Measurements from ENCODE around the gene STC2. TPM values are rescaled to one million over a fixed set of nuclear protein-coding genes. Genes with fewer than 3 reads are reported as not detected.

The STC2 gene
- total and polyA plus RNA-seq, 2 of the 8 experiments (the other 6 are each of a cell fraction or from before 2014, with no cell fraction given), result 26.4 to 53.1 TPM

DNA sequence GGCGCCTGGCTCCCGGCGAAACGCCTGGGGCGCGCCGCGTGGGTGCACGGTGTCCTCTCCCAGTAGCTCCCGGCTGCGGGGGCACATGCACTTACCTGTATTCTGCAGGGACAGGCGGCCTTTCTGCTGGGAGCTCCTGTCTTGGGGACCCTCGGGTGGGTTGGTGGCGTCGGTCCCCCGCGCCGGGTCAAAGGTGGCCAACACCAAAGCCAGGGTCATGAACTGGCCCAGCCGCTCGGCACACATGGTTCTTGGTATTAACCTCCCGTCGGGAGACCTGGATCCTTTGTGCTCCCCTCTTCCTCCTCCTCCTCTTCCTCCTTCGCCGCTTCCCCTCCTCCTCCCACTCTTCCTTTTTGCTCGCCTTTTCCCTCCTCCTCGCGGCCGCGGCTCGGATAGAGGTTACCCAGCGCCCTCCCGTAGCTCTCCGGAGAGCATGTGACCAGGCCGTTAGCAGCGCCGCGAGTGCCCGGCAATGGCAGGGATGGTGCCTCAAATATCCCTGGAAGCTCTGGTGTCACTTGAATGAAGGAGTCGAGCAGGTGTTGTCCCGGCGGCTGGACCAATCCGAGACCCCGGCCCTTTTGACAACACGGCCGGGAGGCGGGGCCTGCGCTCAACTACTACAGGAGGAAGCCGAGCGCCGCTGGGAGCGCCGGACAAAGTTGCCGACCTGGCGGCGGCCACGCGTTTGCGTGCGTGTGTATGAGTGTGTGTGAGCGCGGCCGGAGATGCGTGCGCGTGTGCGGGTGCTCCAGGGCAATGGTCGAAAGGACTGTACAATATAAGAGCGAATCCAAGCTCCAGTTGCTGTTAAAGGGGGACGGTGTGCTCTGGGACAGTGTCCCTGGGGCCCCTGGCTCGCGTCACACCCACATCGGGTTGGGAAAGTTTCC, at the start of gene STC2 (continued):
- no peak for TF ChIP-seq JUND (IDR thresholded peaks at IDR 0.05; ENCODE audit: low read length)
- no peak for TF ChIP-seq BACH1 (IDR thresholded peaks at IDR 0.05; ENCODE audit: low read length)
- peak in 1 of 2 experiments; percentile 70; a peak in 2 of 3 replicates for TF ChIP-seq POLR2A (IDR thresholded peaks at IDR 0.05; ENCODE audit: control extremely low read depth in 1 of 2, low read depth in 2 of 2, low read length in 2 of 2)
- TF ChIP-seq GABPA (IDR thresholded peaks at IDR 0.05; ENCODE audit: borderline replicate concordance, insufficient read depth, low read length), result no peak
- TF ChIP-seq KDM4A (IDR thresholded peaks at IDR 0.05; ENCODE audit: low read depth, low read length, severe bottlenecking), result peak; percentile 53
- TF ChIP-seq HDAC6 (IDR thresholded peaks at IDR 0.05; ENCODE audit: low read depth, low read length), result no peak
- no peak for TF ChIP-seq RNF2 (IDR thresholded peaks at IDR 0.05; ENCODE audit: borderline replicate concordance, low read depth, low read length, missing control alignments, poor library complexity, severe bottlenecking)
- TF ChIP-seq KDM1A (IDR thresholded peaks at IDR 0.05; ENCODE audit: borderline replicate concordance, low read length), result no peak
- TF ChIP-seq, protein P1, sequence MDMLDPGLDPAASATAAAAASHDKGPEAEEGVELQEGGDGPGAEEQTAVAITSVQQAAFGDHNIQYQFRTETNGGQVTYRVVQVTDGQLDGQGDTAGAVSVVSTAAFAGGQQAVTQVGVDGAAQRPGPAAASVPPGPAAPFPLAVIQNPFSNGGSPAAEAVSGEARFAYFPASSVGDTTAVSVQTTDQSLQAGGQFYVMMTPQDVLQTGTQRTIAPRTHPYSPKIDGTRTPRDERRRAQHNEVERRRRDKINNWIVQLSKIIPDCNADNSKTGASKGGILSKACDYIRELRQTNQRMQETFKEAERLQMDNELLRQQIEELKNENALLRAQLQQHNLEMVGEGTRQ (IDR thresholded peaks at IDR 0.05; ENCODE audit: low read length), result peak; percentile 62
- no peak for TF ChIP-seq CEBPB (IDR thresholded peaks at IDR 0.05; ENCODE audit: low read depth, low read length)
- TF ChIP-seq MAFK (IDR thresholded peaks at IDR 0.05; ENCODE audit: low read depth, low read length), result no peak
- no peak for TF ChIP-seq EZH2 (IDR thresholded peaks at IDR 0.05; ENCODE audit: low read depth, low read length, severe bottlenecking)
- no peak; the same call in 1 of the 2 replicates for TF ChIP-seq TEAD4 (IDR thresholded peaks at IDR 0.05; ENCODE audit: low read depth, low read length)
- TF ChIP-seq, protein P2, sequence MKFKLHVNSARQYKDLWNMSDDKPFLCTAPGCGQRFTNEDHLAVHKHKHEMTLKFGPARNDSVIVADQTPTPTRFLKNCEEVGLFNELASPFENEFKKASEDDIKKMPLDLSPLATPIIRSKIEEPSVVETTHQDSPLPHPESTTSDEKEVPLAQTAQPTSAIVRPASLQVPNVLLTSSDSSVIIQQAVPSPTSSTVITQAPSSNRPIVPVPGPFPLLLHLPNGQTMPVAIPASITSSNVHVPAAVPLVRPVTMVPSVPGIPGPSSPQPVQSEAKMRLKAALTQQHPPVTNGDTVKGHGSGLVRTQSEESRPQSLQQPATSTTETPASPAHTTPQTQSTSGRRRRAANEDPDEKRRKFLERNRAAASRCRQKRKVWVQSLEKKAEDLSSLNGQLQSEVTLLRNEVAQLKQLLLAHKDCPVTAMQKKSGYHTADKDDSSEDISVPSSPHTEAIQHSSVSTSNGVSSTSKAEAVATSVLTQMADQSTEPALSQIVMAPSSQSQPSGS (IDR thresholded peaks at IDR 0.05; ENCODE audit: low read length), result no peak; the same call in 1 of the 2 replicates
- no peak for TF ChIP-seq SP4 (IDR thresholded peaks at IDR 0.05; ENCODE audit: low read length)
- no peak for TF ChIP-seq CBX5 (IDR thresholded peaks at IDR 0.05; ENCODE audit: low read depth, low read length)
- TF ChIP-seq, protein P3, sequence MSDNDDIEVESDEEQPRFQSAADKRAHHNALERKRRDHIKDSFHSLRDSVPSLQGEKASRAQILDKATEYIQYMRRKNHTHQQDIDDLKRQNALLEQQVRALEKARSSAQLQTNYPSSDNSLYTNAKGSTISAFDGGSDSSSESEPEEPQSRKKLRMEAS (IDR thresholded peaks at IDR 0.05), result peak; percentile 82
- TF ChIP-seq TAF7 (optimal IDR thresholded peaks at IDR 0.05; ENCODE audit: borderline replicate concordance, low read depth, low read length), result peak; percentile 96
- TF ChIP-seq BRCA1 (IDR thresholded peaks at IDR 0.05; ENCODE audit: low read depth, low read length), result no peak
- peak; percentile 71 to 94; a peak in 1 of 4 replicates for TF ChIP-seq SIN3A (conservative IDR thresholded peaks at IDR 0.05 in 1 of 2, IDR thresholded peaks at IDR 0.05 in 1 of 2; ENCODE audit: low read depth in 1 of 2, low read length in 2 of 2)
